ENCODE data around the gene PLPP1.

DNA sequence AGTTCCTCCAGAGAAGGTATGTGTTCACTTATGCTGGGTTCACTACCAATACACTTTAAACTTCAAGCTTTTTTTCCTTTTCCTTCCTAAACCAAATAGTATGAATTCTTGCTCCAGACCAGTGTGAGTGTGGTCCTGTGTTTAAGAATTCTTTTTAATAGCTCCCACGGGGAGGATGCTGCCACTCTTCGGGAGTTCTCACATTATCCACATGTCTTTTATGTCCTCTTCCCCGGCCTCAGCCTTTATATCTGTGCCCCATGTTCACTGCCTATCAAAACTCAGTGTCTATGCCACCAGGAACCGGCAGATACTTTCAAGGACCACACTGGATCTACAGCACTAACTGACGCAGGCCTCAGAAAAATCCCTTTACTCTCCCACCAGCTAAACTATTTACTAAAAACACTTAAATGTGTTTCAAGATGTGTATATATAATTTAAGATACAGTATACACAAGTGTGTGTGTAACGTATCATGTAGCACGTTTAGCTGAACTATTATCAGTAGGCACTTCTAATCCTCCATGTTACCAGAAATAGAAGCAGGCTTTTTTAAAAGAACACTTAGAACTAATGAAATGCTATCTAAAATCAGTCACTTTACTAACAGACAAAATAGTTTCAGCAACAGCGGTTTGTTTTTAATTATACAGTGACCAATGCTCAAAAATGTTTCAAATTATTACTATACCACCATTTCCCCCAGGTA is 88.0 kb downstream of the PLPP1 start:
- TF ChIP-seq, protein P1, sequence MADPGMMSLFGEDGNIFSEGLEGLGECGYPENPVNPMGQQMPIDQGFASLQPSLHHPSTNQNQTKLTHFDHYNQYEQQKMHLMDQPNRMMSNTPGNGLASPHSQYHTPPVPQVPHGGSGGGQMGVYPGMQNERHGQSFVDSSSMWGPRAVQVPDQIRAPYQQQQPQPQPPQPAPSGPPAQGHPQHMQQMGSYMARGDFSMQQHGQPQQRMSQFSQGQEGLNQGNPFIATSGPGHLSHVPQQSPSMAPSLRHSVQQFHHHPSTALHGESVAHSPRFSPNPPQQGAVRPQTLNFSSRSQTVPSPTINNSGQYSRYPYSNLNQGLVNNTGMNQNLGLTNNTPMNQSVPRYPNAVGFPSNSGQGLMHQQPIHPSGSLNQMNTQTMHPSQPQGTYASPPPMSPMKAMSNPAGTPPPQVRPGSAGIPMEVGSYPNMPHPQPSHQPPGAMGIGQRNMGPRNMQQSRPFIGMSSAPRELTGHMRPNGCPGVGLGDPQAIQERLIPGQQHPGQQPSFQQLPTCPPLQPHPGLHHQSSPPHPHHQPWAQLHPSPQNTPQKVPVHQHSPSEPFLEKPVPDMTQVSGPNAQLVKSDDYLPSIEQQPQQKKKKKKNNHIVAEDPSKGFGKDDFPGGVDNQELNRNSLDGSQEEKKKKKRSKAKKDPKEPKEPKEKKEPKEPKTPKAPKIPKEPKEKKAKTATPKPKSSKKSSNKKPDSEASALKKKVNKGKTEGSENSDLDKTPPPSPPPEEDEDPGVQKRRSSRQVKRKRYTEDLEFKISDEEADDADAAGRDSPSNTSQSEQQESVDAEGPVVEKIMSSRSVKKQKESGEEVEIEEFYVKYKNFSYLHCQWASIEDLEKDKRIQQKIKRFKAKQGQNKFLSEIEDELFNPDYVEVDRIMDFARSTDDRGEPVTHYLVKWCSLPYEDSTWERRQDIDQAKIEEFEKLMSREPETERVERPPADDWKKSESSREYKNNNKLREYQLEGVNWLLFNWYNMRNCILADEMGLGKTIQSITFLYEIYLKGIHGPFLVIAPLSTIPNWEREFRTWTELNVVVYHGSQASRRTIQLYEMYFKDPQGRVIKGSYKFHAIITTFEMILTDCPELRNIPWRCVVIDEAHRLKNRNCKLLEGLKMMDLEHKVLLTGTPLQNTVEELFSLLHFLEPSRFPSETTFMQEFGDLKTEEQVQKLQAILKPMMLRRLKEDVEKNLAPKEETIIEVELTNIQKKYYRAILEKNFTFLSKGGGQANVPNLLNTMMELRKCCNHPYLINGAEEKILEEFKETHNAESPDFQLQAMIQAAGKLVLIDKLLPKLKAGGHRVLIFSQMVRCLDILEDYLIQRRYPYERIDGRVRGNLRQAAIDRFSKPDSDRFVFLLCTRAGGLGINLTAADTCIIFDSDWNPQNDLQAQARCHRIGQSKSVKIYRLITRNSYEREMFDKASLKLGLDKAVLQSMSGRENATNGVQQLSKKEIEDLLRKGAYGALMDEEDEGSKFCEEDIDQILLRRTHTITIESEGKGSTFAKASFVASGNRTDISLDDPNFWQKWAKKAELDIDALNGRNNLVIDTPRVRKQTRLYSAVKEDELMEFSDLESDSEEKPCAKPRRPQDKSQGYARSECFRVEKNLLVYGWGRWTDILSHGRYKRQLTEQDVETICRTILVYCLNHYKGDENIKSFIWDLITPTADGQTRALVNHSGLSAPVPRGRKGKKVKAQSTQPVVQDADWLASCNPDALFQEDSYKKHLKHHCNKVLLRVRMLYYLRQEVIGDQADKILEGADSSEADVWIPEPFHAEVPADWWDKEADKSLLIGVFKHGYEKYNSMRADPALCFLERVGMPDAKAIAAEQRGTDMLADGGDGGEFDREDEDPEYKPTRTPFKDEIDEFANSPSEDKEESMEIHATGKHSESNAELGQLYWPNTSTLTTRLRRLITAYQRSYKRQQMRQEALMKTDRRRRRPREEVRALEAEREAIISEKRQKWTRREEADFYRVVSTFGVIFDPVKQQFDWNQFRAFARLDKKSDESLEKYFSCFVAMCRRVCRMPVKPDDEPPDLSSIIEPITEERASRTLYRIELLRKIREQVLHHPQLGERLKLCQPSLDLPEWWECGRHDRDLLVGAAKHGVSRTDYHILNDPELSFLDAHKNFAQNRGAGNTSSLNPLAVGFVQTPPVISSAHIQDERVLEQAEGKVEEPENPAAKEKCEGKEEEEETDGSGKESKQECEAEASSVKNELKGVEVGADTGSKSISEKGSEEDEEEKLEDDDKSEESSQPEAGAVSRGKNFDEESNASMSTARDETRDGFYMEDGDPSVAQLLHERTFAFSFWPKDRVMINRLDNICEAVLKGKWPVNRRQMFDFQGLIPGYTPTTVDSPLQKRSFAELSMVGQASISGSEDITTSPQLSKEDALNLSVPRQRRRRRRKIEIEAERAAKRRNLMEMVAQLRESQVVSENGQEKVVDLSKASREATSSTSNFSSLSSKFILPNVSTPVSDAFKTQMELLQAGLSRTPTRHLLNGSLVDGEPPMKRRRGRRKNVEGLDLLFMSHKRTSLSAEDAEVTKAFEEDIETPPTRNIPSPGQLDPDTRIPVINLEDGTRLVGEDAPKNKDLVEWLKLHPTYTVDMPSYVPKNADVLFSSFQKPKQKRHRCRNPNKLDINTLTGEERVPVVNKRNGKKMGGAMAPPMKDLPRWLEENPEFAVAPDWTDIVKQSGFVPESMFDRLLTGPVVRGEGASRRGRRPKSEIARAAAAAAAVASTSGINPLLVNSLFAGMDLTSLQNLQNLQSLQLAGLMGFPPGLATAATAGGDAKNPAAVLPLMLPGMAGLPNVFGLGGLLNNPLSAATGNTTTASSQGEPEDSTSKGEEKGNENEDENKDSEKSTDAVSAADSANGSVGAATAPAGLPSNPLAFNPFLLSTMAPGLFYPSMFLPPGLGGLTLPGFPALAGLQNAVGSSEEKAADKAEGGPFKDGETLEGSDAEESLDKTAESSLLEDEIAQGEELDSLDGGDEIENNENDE (IDR thresholded peaks at IDR 0.05; ENCODE audit: insufficient replicate concordance, low read length), result no peak
- TF ChIP-seq EP300 (IDR thresholded peaks at IDR 0.05; ENCODE audit: borderline replicate concordance in 1 of 2, low read depth in 2 of 2, low read length in 2 of 2), result no peak

Measured in H1 (cell line).